DND-41 (cell line): ENCODE measurements around the gene TTC29.

ENCODE experiments used
- ATAC-seq: fragments of 200-7000 bp; cut with Tn5 transposase; 3 replicates; pipeline ENCODE4 v1.9.1; 2021; ENCODE audit warnings: low read depth; ENCODE audit not compliant: insufficient read depth
- DNase-seq: peaks from one replicate; pipeline ENCODE4 v3.0.0-alpha.2; 2020
- H2AFZ ChIP-seq: 2 replicates; pipeline ENCODE4 v1.6.0; 2012; ENCODE audit warnings: low read depth, low read length
- H3K27ac ChIP-seq: 2 replicates; pipeline ENCODE4 v1.5.1; 2012; ENCODE audit warnings: low read length, inconsistent platforms
- H3K27me3 ChIP-seq: fragments of 200-600 bp; sonication (generic); 2 replicates; pipeline ENCODE4 v1.6.0; 2012; ENCODE audit warnings: low read length, mild to moderate bottlenecking, inconsistent platforms; ENCODE audit not compliant: insufficient read depth, poor library complexity
- H3K36me3 ChIP-seq: 2 replicates; pipeline ENCODE4 v1.5.1; 2012; ENCODE audit warnings: low read length, inconsistent platforms; ENCODE audit not compliant: insufficient read depth
- H3K4me1 ChIP-seq: 2 replicates; pipeline ENCODE4 v1.5.1; 2012; ENCODE audit warnings: mild to moderate bottlenecking, low read length; ENCODE audit not compliant: insufficient read depth
- H3K4me2 ChIP-seq: 2 replicates; pipeline ENCODE4 v1.6.0; 2012; ENCODE audit warnings: mild to moderate bottlenecking, moderate library complexity, low read length, inconsistent platforms; ENCODE audit not compliant: insufficient read depth
- H3K4me3 ChIP-seq, 2 experiments: fragments of 200-600 bp in 1 of 2; shearing (Covaris generic) in 1 of 2; 2 replicates each; pipeline ENCODE4 v1.5.1; 2012 to 2016; ENCODE audit warnings: inconsistent platforms in 2 of 2, low read length in 2 of 2, mild to moderate bottlenecking in 2 of 2, low read depth in 1 of 2, moderate library complexity in 1 of 2
- H3K79me2 ChIP-seq: 2 replicates; pipeline ENCODE4 v1.6.0; 2012; ENCODE audit warnings: low read length, inconsistent platforms; ENCODE audit not compliant: insufficient read depth
- H3K9ac ChIP-seq: 2 replicates; pipeline ENCODE4 v1.6.0; 2012; ENCODE audit warnings: low read depth, mild to moderate bottlenecking, inconsistent platforms, low read length, moderate library complexity
- H3K9me3 ChIP-seq: 2 replicates; pipeline ENCODE4 v1.5.1; 2012; ENCODE audit warnings: low read length, moderate library complexity, mild to moderate bottlenecking, inconsistent platforms; ENCODE audit not compliant: insufficient read depth, severe bottlenecking
- H4K20me1 ChIP-seq: 2 replicates; pipeline ENCODE4 v1.6.0; 2012; ENCODE audit warnings: low read length; ENCODE audit not compliant: insufficient read depth
- CTCF ChIP-seq: IDR thresholded peaks from 2 replicates; pipeline ENCODE4 v1.5.1; 2012; ENCODE audit warnings: borderline replicate concordance, low read length, moderate library complexity, mild to moderate bottlenecking; ENCODE audit not compliant: poor library complexity, severe bottlenecking; ENCODE audit errors: extremely low read depth
- EZH2 ChIP-seq: IDR thresholded peaks from 3 replicates; pipeline ENCODE4 v1.6.1; 2012; ENCODE audit warnings: borderline replicate concordance, low read depth, mild to moderate bottlenecking, moderate library complexity, low read length, inconsistent platforms; ENCODE audit not compliant: severe bottlenecking

TTC29 gene

GRCh38 chr4:146847345-146847744 is 98.3 kb downstream of the TTC29 start:
- no peak overlapping the region for H3K4me3 ChIP-seq
- no peaks in the 10 kb centered on the region for H3K27me3 ChIP-seq
- no peak overlapping the region for H3K27ac ChIP-seq
- no peaks in the 10 kb centered on the region for H3K79me2 ChIP-seq
- H3K9ac ChIP-seq, result no peak overlapping the region
- no peaks in the 10 kb centered on the region for H4K20me1 ChIP-seq
- no peak overlapping the region for H2AFZ ChIP-seq
- H3K4me2 ChIP-seq, result no peak overlapping the region
- H3K36me3 ChIP-seq, result no peaks in the 10 kb centered on the region
- TF ChIP-seq CTCF (no peak), EZH2 (no peak)
- DNase-seq (no peak), ATAC-seq (no peak)
- no peaks in the 10 kb centered on the region for H3K4me1 ChIP-seq
- H3K9me3 ChIP-seq, result no peaks in the 10 kb centered on the region

GRCh38 chr4:146846882-146847281 is 98.8 kb downstream of the TTC29 start:
- Histone ChIP-seq H4K20me1 (no peaks in the 10 kb centered on the region), H3K36me3 (no peaks in the 10 kb centered on the region), H3K27ac (no peak overlapping the region), H3K79me2 (no peaks in the 10 kb centered on the region), H3K4me2 (no peak overlapping the region), H3K4me3 (no peak overlapping the region), H2AFZ (no peak overlapping the region), H3K27me3 (no peaks in the 10 kb centered on the region), H3K9me3 (no peaks in the 10 kb centered on the region), H3K4me1 (no peaks in the 10 kb centered on the region), H3K9ac (no peak overlapping the region)
- TF ChIP-seq EZH2 (no peak), CTCF (no peak)
- ATAC-seq (no peak), DNase-seq (no peak)

- no peak for ATAC-seq
- no peaks in the 10 kb centered on the region for H3K79me2 ChIP-seq
- no peaks in the 10 kb centered on the region for H3K27me3 ChIP-seq
- H3K4me3 ChIP-seq, result no peak overlapping the region
- no peaks in the 10 kb centered on the region for H4K20me1 ChIP-seq
- no peak for TF ChIP-seq CTCF
- no peak for TF ChIP-seq EZH2
- no peak overlapping the region for H3K27ac ChIP-seq
- no peak for DNase-seq
- H2AFZ ChIP-seq, result no peak overlapping the region
- H3K36me3 ChIP-seq, result no peaks in the 10 kb centered on the region
- no peaks in the 10 kb centered on the region for H3K4me1 ChIP-seq
- no peak overlapping the region for H3K9ac ChIP-seq
- H3K9me3 ChIP-seq, result no peaks in the 10 kb centered on the region
- no peak overlapping the region for H3K4me2 ChIP-seq
These were observed 100.9 kb downstream of the TTC29 start for GRCh38 chr4:146844761-146845160.

- H3K36me3 ChIP-seq, result no peaks in the 10 kb centered on the region
- no peaks in the 10 kb centered on the region for H3K9me3 ChIP-seq
- H3K4me3 ChIP-seq, result no peak overlapping the region
- TF ChIP-seq EZH2 (no peak), CTCF (no peak)
- H3K79me2 ChIP-seq, result no peaks in the 10 kb centered on the region
- ATAC-seq (no peak), DNase-seq (no peak)
- no peaks in the 10 kb centered on the region for H4K20me1 ChIP-seq
- no peak overlapping the region for H3K27ac ChIP-seq
- no peaks in the 10 kb centered on the region for H3K27me3 ChIP-seq
- no peaks in the 10 kb centered on the region for H3K4me1 ChIP-seq
- H3K4me2 ChIP-seq, result no peak overlapping the region
- H3K9ac ChIP-seq, result no peak overlapping the region
- H2AFZ ChIP-seq, result no peak overlapping the region
These were observed 102.8 kb downstream of the TTC29 start for GRCh38 chr4:146842876-146843275.
